GM04503 (cell line): ENCODE measurements around the gene CFAP221.

Experiments used
- DNase-seq: peaks from one replicate; pipeline ENCODE4 v3.0.0-alpha.2; 2012; ENCODE audit warnings: low read depth

CFAP221 gene

GRCh38 chr2:119645173-119645855, 101.1 kb downstream of the CFAP221 start:
- DNase-seq, result no peak

DNA sequence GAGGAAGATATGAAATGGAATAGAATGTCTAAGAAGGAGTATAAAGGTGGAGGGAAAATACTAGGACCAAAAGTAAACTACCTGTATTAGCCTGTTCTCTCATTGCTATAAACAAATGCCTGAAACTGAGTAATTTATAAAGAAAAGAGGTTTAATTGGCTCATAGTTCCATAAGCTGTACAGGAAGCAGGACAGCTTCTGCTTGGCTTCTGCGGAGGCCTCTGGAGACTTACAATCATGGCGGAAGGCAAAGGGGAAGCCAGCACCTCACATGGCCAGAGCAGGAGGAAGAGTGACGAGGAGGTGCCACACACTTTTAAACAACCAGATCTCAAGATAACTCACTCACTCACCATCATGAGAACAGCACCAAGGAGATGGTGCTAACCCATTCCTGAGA, 101.9 kb downstream of the CFAP221 start:
- no peak for DNase-seq

- no peak for DNase-seq
Observed at GRCh38 chr2:119647440-119648169, 103.4 kb downstream of the CFAP221 start.

DNA sequence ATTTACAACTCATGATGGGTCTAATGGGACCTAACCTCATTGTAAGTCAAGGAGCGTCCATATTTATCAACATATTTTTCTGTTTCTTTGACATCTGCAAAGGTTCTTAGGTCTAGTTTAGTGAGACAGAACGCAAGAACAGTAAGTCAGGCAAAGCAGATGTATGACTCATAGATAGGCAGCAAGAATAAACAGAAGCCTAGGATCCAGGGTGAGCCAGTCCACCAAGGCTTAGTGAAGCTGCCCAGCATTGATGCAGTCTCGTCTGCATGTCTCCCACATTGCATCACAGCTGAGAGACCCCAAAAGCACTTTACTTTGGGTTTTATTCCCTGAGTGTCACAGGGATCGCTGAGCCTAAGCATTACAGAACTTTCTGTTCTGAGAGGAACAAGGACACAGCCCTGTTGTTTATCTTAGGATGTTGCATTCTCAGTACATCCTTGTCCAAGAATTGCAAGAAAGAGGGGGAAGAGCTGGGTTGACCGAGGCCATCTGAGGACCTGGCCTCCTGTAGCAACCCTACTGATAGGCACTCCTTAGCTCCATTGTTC, 105.2 kb downstream of the CFAP221 start:
- no peak for DNase-seq

DNA sequence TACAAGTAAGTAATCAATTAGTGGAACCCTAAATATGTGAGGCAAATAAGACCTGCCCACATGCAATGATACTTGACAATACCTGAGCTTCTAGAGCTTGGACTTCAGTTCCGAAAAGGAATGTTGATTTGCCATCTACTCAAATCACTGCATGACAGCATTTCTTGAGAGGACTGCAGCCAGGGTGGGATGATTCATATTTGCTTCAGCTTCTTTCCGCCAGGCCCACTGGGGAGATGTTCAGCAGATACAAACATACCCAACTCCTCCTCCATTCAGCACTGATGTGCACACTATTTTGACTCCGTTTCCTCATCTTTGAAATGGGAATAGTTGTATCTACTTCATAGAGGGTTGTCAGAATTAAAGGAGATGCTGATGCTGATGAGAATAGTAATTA, 106.0 kb downstream of the CFAP221 start:
- no peak for DNase-seq

GRCh38 chr2:119650846-119651370, 106.7 kb downstream of the CFAP221 start:
- DNase-seq, result no peak

DNA sequence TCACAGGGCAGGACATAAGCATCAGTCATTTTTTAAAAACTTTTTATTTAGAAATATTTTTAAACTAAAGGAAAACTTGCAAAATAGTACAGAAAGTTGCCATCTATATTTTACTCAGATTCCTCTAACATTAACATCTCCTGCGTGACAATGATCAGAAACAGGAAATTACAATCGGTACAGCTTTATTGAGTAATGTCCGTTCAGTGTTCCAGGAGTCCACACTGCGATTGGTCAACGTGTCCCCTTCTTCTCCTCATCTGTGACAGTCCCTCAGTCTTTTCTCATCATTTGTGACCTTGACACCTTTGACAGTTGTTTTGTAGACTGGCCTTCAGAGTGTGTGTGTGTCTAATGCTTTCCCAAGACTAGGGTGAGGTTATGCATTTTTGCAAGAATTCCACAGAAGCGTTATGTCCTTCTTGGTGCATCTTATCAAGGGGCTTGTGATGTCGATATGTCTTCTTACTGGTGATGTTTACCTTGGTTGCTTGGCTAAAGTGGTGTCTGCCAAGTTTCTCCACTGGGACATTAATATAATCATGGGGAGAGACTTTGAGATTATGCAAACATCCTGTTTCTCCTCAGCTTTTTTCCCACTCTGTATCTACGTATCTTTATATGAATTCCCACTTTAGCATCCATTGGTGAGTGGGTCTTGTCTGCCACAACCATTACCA, 113.4 kb downstream of the CFAP221 start:
- no peak for DNase-seq

DNA sequence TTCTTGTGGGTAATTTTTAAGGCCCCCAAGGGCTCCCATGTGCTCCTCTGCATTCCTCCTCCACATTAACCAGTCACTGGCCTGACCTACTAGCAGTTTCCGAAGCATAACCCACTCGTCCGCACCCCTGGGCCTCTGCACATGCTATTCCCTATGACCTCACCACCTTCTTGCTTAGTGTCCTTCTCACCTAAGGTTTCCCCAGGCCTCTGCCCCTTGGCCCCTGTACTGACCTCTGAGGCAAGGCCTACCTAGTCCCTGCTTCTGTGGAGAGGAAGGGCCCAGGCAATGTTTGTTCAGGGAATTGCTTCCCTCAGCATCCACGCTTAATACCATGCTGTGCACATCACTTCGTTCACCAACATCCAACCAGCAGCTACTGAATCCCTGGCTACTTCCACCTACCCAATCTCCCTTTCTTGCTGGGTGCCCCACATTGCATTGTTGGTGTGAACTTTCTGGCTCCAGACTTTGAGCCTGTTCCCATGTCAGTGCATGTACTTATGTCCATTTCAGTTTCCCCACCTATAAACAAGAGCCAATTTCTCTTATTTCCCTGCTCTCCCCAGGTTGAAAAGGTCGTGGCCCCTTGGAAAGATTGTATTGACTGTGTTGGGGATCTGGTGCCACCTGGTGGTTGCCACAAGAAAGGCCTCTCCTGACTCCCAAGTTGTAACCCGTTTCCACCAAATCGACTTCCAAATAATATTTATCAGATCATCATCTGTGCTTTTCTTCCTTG, 115.5 kb downstream of the CFAP221 start:
- DNase-seq, result no peak

DNA sequence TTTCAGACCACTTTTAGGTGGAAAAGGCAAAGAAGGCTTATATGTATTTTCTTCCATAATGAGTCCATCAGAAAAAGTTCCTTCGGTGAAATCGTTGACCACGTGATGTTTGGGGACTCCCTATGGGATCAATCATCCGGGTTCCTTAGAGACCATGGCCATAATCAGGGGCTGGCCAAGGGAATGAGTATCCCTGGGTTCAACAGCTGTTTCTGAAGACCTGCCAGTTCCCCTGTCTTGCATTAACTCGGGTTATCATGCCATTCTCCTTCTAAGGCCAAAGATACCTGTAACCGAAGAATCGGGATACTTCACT, 116.1 kb downstream of the CFAP221 start:
- DNase-seq, result no peak

DNA sequence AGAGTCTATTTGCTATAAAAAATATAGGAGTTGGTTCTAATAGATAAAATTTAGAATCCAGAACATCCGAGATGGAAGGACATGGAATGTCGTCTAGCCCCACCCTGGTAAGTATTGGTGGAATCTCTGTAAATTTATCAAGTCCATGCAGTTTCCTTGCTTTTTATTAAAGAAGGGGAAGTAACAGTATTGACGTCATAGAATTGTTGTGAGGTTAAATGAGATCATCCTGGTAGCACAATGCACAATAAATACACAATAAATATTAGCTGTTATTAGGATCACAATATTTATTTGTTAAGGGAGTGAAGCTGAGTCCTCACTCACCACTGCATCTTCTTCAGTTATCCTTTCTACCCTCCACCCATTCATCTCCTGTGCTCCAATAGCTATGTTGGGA, 118.0 kb downstream of the CFAP221 start:
- DNase-seq, result no peak

DNA sequence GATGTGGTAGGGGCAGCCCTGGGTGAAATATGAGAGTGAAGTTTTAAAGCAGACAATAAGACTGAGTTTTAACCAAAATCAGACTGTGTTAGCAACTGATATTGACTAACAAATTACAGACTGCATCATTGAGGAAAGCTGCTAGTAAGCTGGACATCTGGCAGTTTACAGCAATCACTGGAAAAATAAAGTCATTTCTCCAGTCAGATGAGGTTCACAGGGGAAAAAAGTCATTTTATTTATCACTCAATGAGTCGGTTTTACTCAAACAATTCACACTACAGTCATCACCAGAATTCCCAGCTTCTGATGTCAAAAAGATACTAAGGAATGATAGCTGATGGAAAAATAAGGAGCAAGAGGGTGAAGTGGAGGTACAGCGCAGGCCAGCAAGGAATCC, 124.3 kb downstream of the CFAP221 start:
- no peak for DNase-seq

DNA sequence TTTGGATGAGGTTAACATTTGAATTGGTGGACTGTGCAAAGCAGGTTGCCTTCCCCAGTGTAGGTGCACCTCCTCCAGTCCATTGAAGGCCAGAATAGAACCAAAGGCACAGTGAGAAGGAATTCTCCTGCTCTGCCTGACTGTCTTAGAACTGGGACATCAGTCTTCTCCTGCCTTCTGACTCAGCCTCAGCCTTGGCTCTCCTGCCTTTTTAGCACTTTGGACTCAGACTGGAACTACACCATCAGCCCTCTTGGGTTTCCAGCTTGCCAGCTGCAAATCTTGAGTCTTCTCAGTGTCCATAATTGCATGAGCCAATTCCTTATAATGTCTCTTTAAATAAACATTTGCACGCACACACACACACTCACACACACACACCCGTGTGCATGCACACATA, 126.8 kb downstream of the CFAP221 start:
- DNase-seq, result no peak

DNA sequence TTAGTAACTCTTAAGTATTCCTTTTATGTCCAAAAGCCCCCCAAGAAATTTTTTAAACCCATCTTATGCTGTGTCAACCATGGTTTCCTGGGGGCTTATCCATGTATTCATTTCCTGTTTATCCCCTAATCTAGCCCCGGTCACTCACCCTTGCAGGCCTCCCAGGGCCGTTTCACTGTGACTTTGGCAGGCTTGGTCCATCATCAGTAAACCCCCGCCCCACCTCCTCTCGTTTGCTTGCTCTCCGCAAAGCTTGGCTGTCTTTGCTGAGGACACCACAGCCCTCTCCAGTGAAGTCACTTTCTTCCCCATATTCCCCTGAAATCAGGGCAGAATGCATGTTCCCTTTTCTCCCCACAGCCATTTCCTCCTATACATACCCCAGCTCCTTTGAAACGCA, 127.5 kb downstream of the CFAP221 start:
- no peak for DNase-seq

DNA sequence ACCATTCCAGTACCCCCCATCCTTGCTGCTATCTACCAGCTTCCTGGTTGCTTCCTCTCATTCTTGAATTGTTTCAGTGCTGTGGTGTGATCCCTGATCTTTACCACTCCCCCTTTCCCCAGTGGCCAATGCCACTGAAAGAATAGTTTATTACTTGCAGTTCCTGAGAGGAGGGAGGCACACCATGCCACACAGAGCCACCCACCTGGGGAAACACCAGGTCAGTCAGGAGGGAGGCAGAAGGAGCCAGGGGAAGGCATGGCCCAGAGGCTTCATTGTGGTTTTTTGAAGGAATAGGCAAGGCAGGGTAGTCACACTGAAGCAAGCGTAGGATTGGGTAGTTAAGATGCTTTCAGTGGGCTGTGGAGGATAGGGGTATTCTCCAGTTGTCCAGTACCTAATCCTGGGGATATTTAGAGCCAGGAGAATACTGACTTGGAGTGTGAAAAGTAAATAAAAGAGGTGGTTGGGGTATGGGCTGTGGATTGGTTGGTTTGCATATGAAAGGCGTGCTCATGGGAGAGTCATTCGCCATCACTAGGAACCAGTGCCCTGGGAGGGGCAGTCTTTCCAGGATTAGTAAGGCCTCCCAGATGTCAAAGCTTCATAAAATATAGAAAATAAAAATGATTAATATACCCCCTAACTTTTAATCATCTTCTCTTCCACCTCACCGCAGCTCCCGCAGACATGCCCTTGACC, 128.1 kb downstream of the CFAP221 start:
- DNase-seq, result no peak

- no peak for DNase-seq
Observed at GRCh38 chr2:119673796-119674195, 129.5 kb downstream of the CFAP221 start.

DNA sequence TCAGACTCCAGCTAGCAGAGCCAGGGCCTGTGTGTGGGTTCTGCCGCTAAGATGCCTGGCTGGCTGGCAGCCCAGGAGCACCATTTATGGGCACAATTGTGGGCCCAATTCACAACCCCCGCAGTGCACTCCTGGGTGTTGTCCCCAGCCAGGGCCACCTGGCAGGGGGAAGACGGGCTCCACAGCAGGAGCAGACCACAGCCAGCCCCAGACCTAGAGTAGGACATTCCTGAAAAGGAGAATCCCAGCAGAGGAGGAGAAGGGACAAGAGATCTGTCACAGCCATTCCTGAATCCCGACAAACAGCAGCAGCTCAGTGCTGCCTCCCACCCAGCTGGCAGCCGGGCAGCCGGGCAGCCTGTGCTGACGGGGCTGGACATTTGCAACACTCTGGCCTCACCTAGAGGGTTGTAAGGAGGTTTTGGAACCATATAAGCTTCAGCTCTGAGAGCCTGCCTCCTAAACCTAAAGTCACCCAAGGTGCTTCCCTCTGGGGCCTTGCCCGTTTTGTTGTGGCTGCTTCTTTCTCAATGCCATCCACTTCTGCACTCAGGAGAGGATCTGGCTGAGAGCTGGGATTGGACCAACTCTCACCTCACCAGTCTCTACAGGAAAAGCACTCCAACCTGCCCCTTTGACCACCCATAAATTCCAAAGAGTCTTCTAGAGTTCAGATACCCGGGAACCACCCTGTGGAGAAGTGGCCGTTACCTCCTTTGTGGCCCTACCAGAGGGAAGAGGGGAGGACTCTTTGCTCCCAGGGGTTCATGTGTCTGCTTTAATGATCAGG, 130.7 kb downstream of the CFAP221 start:
- DNase-seq, result no peak

GRCh38 chr2:119678021-119678656, 133.9 kb downstream of the CFAP221 start:
- no peak for DNase-seq

DNA sequence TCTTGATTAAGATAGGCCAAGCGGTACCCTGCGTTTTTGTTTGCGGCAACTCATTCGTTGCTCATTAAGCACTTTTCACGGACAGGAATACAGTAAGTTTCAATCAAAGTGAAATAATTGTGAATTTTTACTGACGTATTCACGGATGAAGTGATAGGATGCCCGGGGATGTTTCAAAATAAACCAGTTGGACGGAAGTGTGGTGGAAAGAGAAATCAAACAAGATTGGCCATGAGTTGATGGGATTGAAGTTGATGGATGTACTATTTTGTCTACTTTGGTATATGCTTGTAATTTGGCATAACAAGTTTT, 135.2 kb downstream of the CFAP221 start:
- DNase-seq, result no peak

DNA sequence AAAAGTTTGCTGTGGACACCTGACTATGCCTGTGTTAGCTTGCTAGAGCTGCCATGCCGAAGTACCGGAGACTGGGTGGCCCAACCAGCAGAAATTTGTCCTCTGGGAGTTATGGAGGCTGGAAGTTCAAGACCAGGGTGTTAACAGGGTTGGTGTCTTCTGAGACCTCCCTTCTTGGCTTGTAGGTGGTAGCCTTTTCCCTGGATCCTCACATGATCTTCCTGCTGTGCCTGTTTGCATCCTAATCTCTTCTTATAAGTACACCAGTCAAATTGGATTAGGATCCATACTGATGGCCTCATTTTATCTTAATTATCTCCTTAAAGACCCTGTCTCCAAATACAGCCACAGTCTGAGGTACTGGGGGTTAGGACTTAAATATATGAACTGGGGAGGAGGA, 135.6 kb downstream of the CFAP221 start:
- no peak for DNase-seq

DNA sequence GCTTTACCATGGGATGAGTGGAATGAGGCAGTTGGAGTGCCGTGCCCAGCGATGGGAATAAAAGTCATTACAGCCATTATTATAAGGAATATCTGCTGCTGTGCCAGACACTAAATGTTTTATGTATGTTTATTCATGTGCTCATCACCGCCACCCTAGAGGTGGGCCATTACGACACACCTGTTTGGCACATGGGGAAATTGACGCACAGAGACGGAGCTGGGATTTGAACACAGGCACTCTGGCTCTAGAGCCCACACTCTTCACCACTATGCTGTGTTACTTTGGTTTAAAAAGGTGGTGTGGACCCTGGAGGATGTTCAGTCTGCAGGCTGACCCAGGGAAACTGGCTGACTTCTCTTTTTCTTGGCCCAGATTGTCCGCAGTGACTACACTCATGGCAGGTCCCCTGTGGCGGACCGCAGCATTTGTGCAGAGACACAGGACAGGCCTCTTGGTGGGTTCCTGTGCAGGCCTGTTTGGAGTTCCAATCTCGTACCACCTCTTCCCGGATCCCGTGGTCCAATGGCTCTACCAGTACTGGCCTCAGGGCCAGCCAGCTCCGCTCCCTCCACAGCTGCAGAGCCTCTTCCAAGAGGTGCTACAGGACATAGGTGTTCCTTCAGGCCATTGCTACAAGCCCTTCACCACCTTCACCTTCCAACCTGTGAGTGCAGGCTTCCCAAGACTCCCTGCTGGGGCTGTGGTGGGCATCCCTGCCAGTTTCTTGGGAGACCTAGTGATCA, 136.4 kb downstream of the CFAP221 start:
- DNase-seq, result no peak
